Measurements from ENCODE around the gene LTBP3. TPM values are rescaled to one million over a fixed set of nuclear protein-coding genes. Genes with fewer than 3 reads are reported as not detected.

LTBP3 gene
- polyA plus RNA-seq, 1 experiment = 25.3 TPM

GRCh38 chr11:65591939-65592857, 34.0 kb upstream of the LTBP3 start:
- CTCF ChIA-PET = interaction anchor here (0.6 to 3.8 kb wide), 7 partner anchors 12 to 51 kb away, joined by 3 to 48 read pairs (median 13); partner anchors contain the start of genes FAM89B, PCNX3 and ZNRD2
- H3K27ac ChIP-seq (ENCODE audit: low read depth, low read length) = no peak overlapping the region
- no peak overlapping the region for H3K4me3 ChIP-seq (ENCODE audit: low read depth, low read length)
- no peaks in the 10 kb centered on the region for H3K27me3 ChIP-seq (ENCODE audit: control insufficient read depth, insufficient read depth, low read length)
- POLR2A ChIA-PET = interaction anchor here (0.6 kb wide), 1 partner anchor 81 kb away, joined by 6 read pairs; no protein-coding TSS in a partner anchor
- no peaks in the 10 kb centered on the region for H3K9me3 ChIP-seq (ENCODE audit: control insufficient read depth, insufficient read depth, low read length)
- DNase-seq (ENCODE audit: low read depth, low spot score) = no peak
- peak; percentile 1; the same call in 1 of the 2 replicates for TF ChIP-seq CTCF (IDR thresholded peaks at IDR 0.05; ENCODE audit: low read depth, low read length)

GRCh38 chr11:65590240-65590738, 32.1 kb upstream of the LTBP3 start:
- no peaks in the 10 kb centered on the region for H3K9me3 ChIP-seq (ENCODE audit: control insufficient read depth, insufficient read depth, low read length)
- no peaks in the 10 kb centered on the region for H3K27me3 ChIP-seq (ENCODE audit: control insufficient read depth, insufficient read depth, low read length)
- no peak overlapping the region for H3K27ac ChIP-seq (ENCODE audit: low read depth, low read length)
- DNase-seq (ENCODE audit: low read depth, low spot score) = peak; percentile 57
- no peak for TF ChIP-seq CTCF (IDR thresholded peaks at IDR 0.05; ENCODE audit: low read depth, low read length)
- CTCF ChIA-PET = interaction anchor here (1.0 to 1.5 kb wide), 3 partner anchors 12 to 50 kb away, joined by 3 to 5 read pairs (median 5); no protein-coding TSS in a partner anchor
- POLR2A ChIA-PET = interaction anchor here (0.7 to 1.1 kb wide), 2 partner anchors 63 to 177 kb away, joined by 3 to 4 read pairs; no protein-coding TSS in a partner anchor
- H3K4me3 ChIP-seq (ENCODE audit: low read depth, low read length) = no peak overlapping the region

GRCh38 chr11:65589444-65590239, 31.5 kb upstream of the LTBP3 start:
- no peaks in the 10 kb centered on the region for H3K27me3 ChIP-seq (ENCODE audit: control insufficient read depth, insufficient read depth, low read length)
- H3K4me3 ChIP-seq (ENCODE audit: low read depth, low read length) = no peak overlapping the region
- no peak for DNase-seq (ENCODE audit: low read depth, low spot score)
- POLR2A ChIA-PET = interaction anchor here (0.7 to 1.1 kb wide), 2 partner anchors 64 to 177 kb away, joined by 3 to 4 read pairs; no protein-coding TSS in a partner anchor
- no peaks in the 10 kb centered on the region for H3K9me3 ChIP-seq (ENCODE audit: control insufficient read depth, insufficient read depth, low read length)
- H3K27ac ChIP-seq (ENCODE audit: low read depth, low read length) = no peak overlapping the region
- CTCF ChIA-PET = interaction anchor here (1.0 to 1.5 kb wide), 3 partner anchors 12 to 49 kb away, joined by 3 to 5 read pairs (median 5); no protein-coding TSS in a partner anchor
- TF ChIP-seq CTCF (IDR thresholded peaks at IDR 0.05; ENCODE audit: low read depth, low read length) = no peak

- Histone ChIP-seq H3K9me3 (ENCODE audit: control insufficient read depth, insufficient read depth, low read length) (no peaks in the 10 kb centered on the region), H3K27me3 (ENCODE audit: control insufficient read depth, insufficient read depth, low read length) (no peaks in the 10 kb centered on the region), H3K27ac (ENCODE audit: low read depth, low read length) (no peak overlapping the region), H3K4me3 (ENCODE audit: low read depth, low read length) (no peak overlapping the region)
- ChIA-PET CTCF (interaction anchor here (0.5 to 0.6 kb wide), 2 partner anchors 16 to 229 kb away, joined by 5 read pairs; partner anchors contain the start of gene FAM89B), POLR2A (interaction anchor here (1.3 kb wide), 1 partner anchor 48 kb away, joined by 4 read pairs; no protein-coding TSS in a partner anchor)
- DNase-seq (ENCODE audit: low read depth, low spot score) = no peak
- peak; percentile 47 for TF ChIP-seq CTCF (IDR thresholded peaks at IDR 0.05; ENCODE audit: low read depth, low read length)
Measured at GRCh38 chr11:65588199-65589054, 30.3 kb upstream of the LTBP3 start.
